ENCODE results near the gene FBLN7. TPM values are rescaled to one million over a fixed set of nuclear protein-coding genes. Genes with fewer than 3 reads are reported as not detected.
"Not testable (repeated sequence)": the region's sequence is repeated elsewhere in the genome, so short reads cannot be mapped to it uniquely, and the experiment has no call there.

FBLN7 gene
- total RNA-seq, 1 donor from 2014 or later: under 0.01 TPM

GRCh38 chr2:112096098-112096497, 42.1 kb upstream of the FBLN7 start:
- no peak for TF ChIP-seq CTCF (IDR thresholded peaks at IDR 0.05; ENCODE audit: insufficient read depth, low read length, severe bottlenecking)
- no peak for DNase-seq (ENCODE audit: low read depth)
- H3K36me3 ChIP-seq (ENCODE audit: control insufficient read depth, insufficient read depth, low read length): peaks cover 6% of the 10 kb centered on the region
- FAIRE-seq: no peak
- H3K27me3 ChIP-seq (ENCODE audit: control insufficient read depth, insufficient read depth, low read length): no peaks in the 10 kb centered on the region
- no peak overlapping the region for H3K4me3 ChIP-seq (ENCODE audit: low read depth, low read length)

- H3K4me3 ChIP-seq (ENCODE audit: low read depth, low read length): no peak overlapping the region
- H3K36me3 ChIP-seq (ENCODE audit: control insufficient read depth, insufficient read depth, low read length): peaks cover 10% of the 10 kb centered on the region
- no peaks in the 10 kb centered on the region for H3K27me3 ChIP-seq (ENCODE audit: control insufficient read depth, insufficient read depth, low read length)
- DNase-seq (ENCODE audit: low read depth): no peak
- no peak for FAIRE-seq
- no peak for TF ChIP-seq CTCF (IDR thresholded peaks at IDR 0.05; ENCODE audit: insufficient read depth, low read length, severe bottlenecking)
These were observed 29.9 kb upstream of the FBLN7 start for GRCh38 chr2:112108178-112108832.

- no peak for TF ChIP-seq CTCF (IDR thresholded peaks at IDR 0.05; ENCODE audit: insufficient read depth, low read length, severe bottlenecking)
- Histone ChIP-seq H3K36me3 (ENCODE audit: control insufficient read depth, insufficient read depth, low read length) (peaks cover 10% of the 10 kb centered on the region), H3K4me3 (ENCODE audit: low read depth, low read length) (no peak overlapping the region), H3K27me3 (ENCODE audit: control insufficient read depth, insufficient read depth, low read length) (no peaks in the 10 kb centered on the region)
- DNase-seq (ENCODE audit: low read depth): no peak
- no peak for FAIRE-seq
These were observed 28.9 kb upstream of the FBLN7 start for GRCh38 chr2:112109278-112109677.

- DNase-seq (ENCODE audit: low read depth) (no peak), FAIRE-seq (no peak)
- no peak for TF ChIP-seq CTCF (IDR thresholded peaks at IDR 0.05; ENCODE audit: insufficient read depth, low read length, severe bottlenecking)
- H3K27me3 ChIP-seq (ENCODE audit: control insufficient read depth, insufficient read depth, low read length): no peaks in the 10 kb centered on the region
- no peak overlapping the region for H3K4me3 ChIP-seq (ENCODE audit: low read depth, low read length)
- H3K36me3 ChIP-seq (ENCODE audit: control insufficient read depth, insufficient read depth, low read length): peaks cover 7% of the 10 kb centered on the region
These were observed 27.2 kb upstream of the FBLN7 start for GRCh38 chr2:112110966-112111365.

- DNase-seq (ENCODE audit: low read depth); H3K27me3 ChIP-seq (ENCODE audit: control insufficient read depth, insufficient read depth, low read length); H3K36me3 ChIP-seq (ENCODE audit: control insufficient read depth, insufficient read depth, low read length); H3K4me3 ChIP-seq (ENCODE audit: low read depth, low read length); FAIRE-seq: not testable (repeated sequence)
These were observed 24.8 kb upstream of the FBLN7 start for GRCh38 chr2:112113354-112113753.

GRCh38 chr2:112118148-112118547, 20.0 kb upstream of the FBLN7 start:
- Histone ChIP-seq H3K27me3 (ENCODE audit: control insufficient read depth, insufficient read depth, low read length) (no peaks in the 10 kb centered on the region), H3K36me3 (ENCODE audit: control insufficient read depth, insufficient read depth, low read length) (peaks cover 5% of the 10 kb centered on the region), H3K4me3 (ENCODE audit: low read depth, low read length) (no peak overlapping the region)
- no peak for DNase-seq (ENCODE audit: low read depth)
- peak; percentile 7 for TF ChIP-seq CTCF (IDR thresholded peaks at IDR 0.05; ENCODE audit: insufficient read depth, low read length, severe bottlenecking)
- no peak for FAIRE-seq

Data from bronchial epithelial cell (primary cell).